MM.1S (cell line): Measurements from ENCODE around the gene TRIM41.
"Not testable (repeated sequence)": the region's sequence is repeated elsewhere in the genome, so short reads cannot be mapped to it uniquely, and the experiment has no call there.

Experiments used
- EZH2 ChIP-seq: fragments of 300-600 bp; sonication (generic); optimal IDR thresholded peaks from 2 replicates; pipeline ENCODE3; 2017; ENCODE audit warnings: low read depth, mild to moderate bottlenecking, antibody characterized with exemption, low read length, mixed read lengths
- TF ChIP-seq, protein P1 (sequence below): fragments of 300-600 bp; sonication (generic); IDR thresholded peaks from 2 replicates; pipeline ENCODE4 v1.5.1; 2016; ENCODE audit warnings: antibody characterized with exemption, low read length, mixed read lengths

- TF ChIP-seq, protein P1, sequence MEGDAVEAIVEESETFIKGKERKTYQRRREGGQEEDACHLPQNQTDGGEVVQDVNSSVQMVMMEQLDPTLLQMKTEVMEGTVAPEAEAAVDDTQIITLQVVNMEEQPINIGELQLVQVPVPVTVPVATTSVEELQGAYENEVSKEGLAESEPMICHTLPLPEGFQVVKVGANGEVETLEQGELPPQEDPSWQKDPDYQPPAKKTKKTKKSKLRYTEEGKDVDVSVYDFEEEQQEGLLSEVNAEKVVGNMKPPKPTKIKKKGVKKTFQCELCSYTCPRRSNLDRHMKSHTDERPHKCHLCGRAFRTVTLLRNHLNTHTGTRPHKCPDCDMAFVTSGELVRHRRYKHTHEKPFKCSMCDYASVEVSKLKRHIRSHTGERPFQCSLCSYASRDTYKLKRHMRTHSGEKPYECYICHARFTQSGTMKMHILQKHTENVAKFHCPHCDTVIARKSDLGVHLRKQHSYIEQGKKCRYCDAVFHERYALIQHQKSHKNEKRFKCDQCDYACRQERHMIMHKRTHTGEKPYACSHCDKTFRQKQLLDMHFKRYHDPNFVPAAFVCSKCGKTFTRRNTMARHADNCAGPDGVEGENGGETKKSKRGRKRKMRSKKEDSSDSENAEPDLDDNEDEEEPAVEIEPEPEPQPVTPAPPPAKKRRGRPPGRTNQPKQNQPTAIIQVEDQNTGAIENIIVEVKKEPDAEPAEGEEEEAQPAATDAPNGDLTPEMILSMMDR = not testable (repeated sequence)
- not testable (repeated sequence) for TF ChIP-seq EZH2
Measured at GRCh38 chr5:181177559-181177958, 45.5 kb upstream of the TRIM41 start.
